Parathyroid adenoma (tissue), 2 donors: ENCODE measurements around the gene KIAA1549.
A peak's percentile ranks its signal among the peaks of the same experiment; 100 is the strongest.

Source experiments
- H2AFZ ChIP-seq: fragments of 300-600 bp; sonication (generic); one replicate; pipeline ENCODE4 v1.7.0; 2017; ENCODE audit warnings: antibody characterized with exemption, mild to moderate bottlenecking
- H3K27ac ChIP-seq: fragments of 300-600 bp; sonication (generic); one replicate; pipeline ENCODE4 v1.7.0; 2017
- H3K27me3 ChIP-seq: fragments of 300-600 bp; sonication (generic); one replicate; pipeline ENCODE4 v1.7.0; 2017; ENCODE audit warnings: low read length; ENCODE audit not compliant: control insufficient read depth, insufficient read depth
- H3K36me3 ChIP-seq: fragments of 300-600 bp; sonication (generic); one replicate; pipeline ENCODE4 v1.7.0; 2017; ENCODE audit warnings: low read length; ENCODE audit not compliant: control insufficient read depth, insufficient read depth
- H3K4me1 ChIP-seq: fragments of 300-600 bp; sonication (generic); one replicate; pipeline ENCODE4 v1.7.0; 2017; ENCODE audit warnings: control low read depth
- H3K4me2 ChIP-seq: fragments of 300-600 bp; sonication (generic); one replicate; pipeline ENCODE4 v1.7.0; 2017; ENCODE audit warnings: low read length
- H3K4me3 ChIP-seq: fragments of 300-600 bp; sonication (generic); one replicate; pipeline ENCODE4 v1.7.0; 2017; ENCODE audit warnings: low read depth, low read length
- H3K79me2 ChIP-seq: fragments of 300-600 bp; sonication (generic); one replicate; pipeline ENCODE4 v1.7.0; 2017; ENCODE audit warnings: control low read depth
- H3K9ac ChIP-seq: fragments of 300-600 bp; sonication (generic); one replicate; pipeline ENCODE4 v1.7.0; 2017; ENCODE audit warnings: mild to moderate bottlenecking
- H3K9me3 ChIP-seq: fragments of 300-600 bp; sonication (generic); one replicate; pipeline ENCODE4 v1.7.0; 2017; ENCODE audit warnings: low read length; ENCODE audit not compliant: control insufficient read depth
- CTCF ChIP-seq: fragments of 300-600 bp; sonication (generic); IDR thresholded peaks from one replicate; pipeline ENCODE4 v1.7.0; 2017; ENCODE audit warnings: antibody characterized with exemption, mild to moderate bottlenecking
- donor health status: primary hyperparathyroidism.

The KIAA1549 gene

GRCh38 chr7:138868711-138869110 lies 112.5 kb downstream of the KIAA1549 start:
- no peak overlapping the region for H3K4me2 ChIP-seq
- no peak overlapping the region for H3K9ac ChIP-seq
- no peaks in the 10 kb centered on the region for H3K9me3 ChIP-seq
- no peaks in the 10 kb centered on the region for H3K36me3 ChIP-seq
- no peak overlapping the region for H2AFZ ChIP-seq
- H3K27me3 ChIP-seq, result no peaks in the 10 kb centered on the region
- no peak overlapping the region for H3K4me3 ChIP-seq
- no peak overlapping the region for H3K27ac ChIP-seq
- no peak for TF ChIP-seq CTCF
- no peaks in the 10 kb centered on the region for H3K79me2 ChIP-seq
- peaks cover 4% of the 10 kb centered on the region for H3K4me1 ChIP-seq

- Histone ChIP-seq H3K4me1 (no peaks in the 10 kb centered on the region), H3K79me2 (no peaks in the 10 kb centered on the region), H3K36me3 (no peaks in the 10 kb centered on the region), H3K27ac (no peak overlapping the region), H3K4me2 (no peak overlapping the region), H3K9ac (no peak overlapping the region), H3K27me3 (no peaks in the 10 kb centered on the region), H3K4me3 (no peak overlapping the region), H2AFZ (no peak overlapping the region), H3K9me3 (no peaks in the 10 kb centered on the region)
- no peak for TF ChIP-seq CTCF
These were observed 113.4 kb downstream of the KIAA1549 start for GRCh38 chr7:138867744-138868143.

GRCh38 chr7:138866353-138866752 lies 114.8 kb downstream of the KIAA1549 start:
- Histone ChIP-seq H3K4me1 (no peaks in the 10 kb centered on the region), H3K4me3 (no peak overlapping the region), H3K4me2 (no peak overlapping the region), H3K9me3 (no peaks in the 10 kb centered on the region), H3K27me3 (no peaks in the 10 kb centered on the region), H3K79me2 (no peaks in the 10 kb centered on the region), H3K27ac (no peak overlapping the region), H3K36me3 (no peaks in the 10 kb centered on the region), H2AFZ (no peak overlapping the region), H3K9ac (no peak overlapping the region)
- no peak for TF ChIP-seq CTCF

GRCh38 chr7:138865843-138866242 lies 115.3 kb downstream of the KIAA1549 start:
- Histone ChIP-seq H3K9me3 (no peaks in the 10 kb centered on the region), H3K27ac (no peak overlapping the region), H2AFZ (no peak overlapping the region), H3K4me1 (no peaks in the 10 kb centered on the region), H3K36me3 (no peaks in the 10 kb centered on the region), H3K27me3 (no peaks in the 10 kb centered on the region), H3K4me3 (no peak overlapping the region), H3K9ac (no peak overlapping the region), H3K79me2 (no peaks in the 10 kb centered on the region), H3K4me2 (no peak overlapping the region)
- peak; percentile 25 for TF ChIP-seq CTCF

GRCh38 chr7:138864667-138865066 lies 116.5 kb downstream of the KIAA1549 start:
- Histone ChIP-seq H3K9me3 (no peaks in the 10 kb centered on the region), H3K27me3 (no peaks in the 10 kb centered on the region), H2AFZ (no peak overlapping the region), H3K36me3 (no peaks in the 10 kb centered on the region), H3K79me2 (no peaks in the 10 kb centered on the region), H3K4me1 (no peaks in the 10 kb centered on the region), H3K4me2 (no peak overlapping the region), H3K27ac (no peak overlapping the region), H3K4me3 (no peak overlapping the region), H3K9ac (no peak overlapping the region)
- TF ChIP-seq CTCF, result no peak
